ENCODE data around the gene CYBA.

DNA sequence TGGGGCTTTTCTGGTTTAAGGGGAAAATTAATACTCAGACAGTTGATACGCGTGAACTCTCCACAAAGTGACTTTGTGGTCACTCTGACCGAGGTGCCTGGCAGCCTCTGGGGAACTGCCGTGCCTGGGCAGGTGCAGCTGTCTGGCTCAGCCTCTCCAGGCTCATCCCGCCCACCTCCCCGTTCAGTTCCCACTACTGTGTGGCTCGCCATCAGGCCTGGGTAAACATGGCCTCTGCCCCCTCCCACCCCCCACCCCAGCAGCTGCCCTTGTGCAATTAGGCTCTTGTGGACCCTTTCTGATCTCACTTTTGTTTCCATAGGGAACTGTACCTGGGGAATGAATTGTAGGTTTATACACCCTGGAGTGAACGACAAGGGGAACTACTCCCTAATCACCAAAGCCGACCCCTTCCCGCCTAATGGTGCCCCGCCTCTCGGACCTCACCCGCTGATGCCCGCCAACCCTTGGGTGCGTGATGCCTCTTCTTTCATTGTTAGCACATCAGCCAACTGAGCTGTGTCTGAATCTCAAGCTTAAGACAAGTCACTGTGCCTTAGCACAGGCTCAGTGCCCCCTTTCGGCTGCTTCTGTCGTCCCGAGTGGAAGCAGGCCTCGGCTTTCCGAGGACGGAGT is 52.9 kb downstream of the CYBA start:
- no peak for TF ChIP-seq FOXA1 (IDR thresholded peaks at IDR 0.05)
- no peak for TF ChIP-seq BHLHE40 (IDR thresholded peaks at IDR 0.05; ENCODE audit: borderline replicate concordance)

Measured in HEK293T (cell line).